Measurements from ENCODE around the gene ZNF22.
A peak's percentile ranks its signal among the peaks of the same experiment; 100 is the strongest.

Gene ZNF22

GRCh38 chr10:44978213-44978569, 22.5 kb upstream of the ZNF22 start:
- DNase-seq: no peak

- peak in 1 of 5 donors; percentile 48 for DNase-seq
Measured at GRCh38 chr10:44978570-44979280, 22.0 kb upstream of the ZNF22 start, which contains the start of gene DEPP1. Gene DEPP1 (minus strand): TSS chr10:44978809. CDS start chr10:44978030, 779 bp downstream.

- DNase-seq: no peak
Measured at GRCh38 chr10:44979281-44980191, 21.2 kb upstream of the ZNF22 start.

GRCh38 chr10:44980309-44981171, 20.2 kb upstream of the ZNF22 start:
- DNase-seq: no peak

- DNase-seq: peak in 1 of 5 donors; percentile 19
Measured at GRCh38 chr10:44981172-44982113, 19.3 kb upstream of the ZNF22 start.

- DNase-seq: no peak
Measured at GRCh38 chr10:44982114-44982460, 18.6 kb upstream of the ZNF22 start.

GRCh38 chr10:44982496-44982895, 18.2 kb upstream of the ZNF22 start:
- DNase-seq: no peak

GRCh38 chr10:44983066-44983894, 17.4 kb upstream of the ZNF22 start:
- DNase-seq: no peak

- no peak for DNase-seq
Measured at GRCh38 chr10:44983895-44984278, 16.8 kb upstream of the ZNF22 start.

- DNase-seq: no peak
Measured at GRCh38 chr10:44984671-44985101, 16.0 kb upstream of the ZNF22 start.

GRCh38 chr10:44985175-44985681, 15.5 kb upstream of the ZNF22 start:
- no peak for DNase-seq

GRCh38 chr10:44986179-44986578, 14.5 kb upstream of the ZNF22 start:
- no peak for DNase-seq

GRCh38 chr10:44986670-44987069, 14.1 kb upstream of the ZNF22 start:
- DNase-seq: no peak

- no peak for DNase-seq
Measured at GRCh38 chr10:44988957-44989585, 11.7 kb upstream of the ZNF22 start.

GRCh38 chr10:44989597-44990301, 11.0 kb upstream of the ZNF22 start:
- DNase-seq: no peak

GRCh38 chr10:44990302-44990655, 10.4 kb upstream of the ZNF22 start:
- DNase-seq: no peak

GRCh38 chr10:44990965-44991364, 9.8 kb upstream of the ZNF22 start:
- DNase-seq: no peak

GRCh38 chr10:44991571-44991970, 9.2 kb upstream of the ZNF22 start:
- no peak for DNase-seq

GRCh38 chr10:44992070-44992731, 8.5 kb upstream of the ZNF22 start:
- DNase-seq: no peak
